HepG2 (cell line): Measurements from ENCODE around the gene ANTXR1.

ENCODE experiments used
- CBFB ChIP-seq: sonication (generic); formaldehyde crosslinking; IDR thresholded peaks from 2 replicates; pipeline ENCODE4 v1.4.0; 2020; ENCODE audit warnings: missing genetic modification reagents
- EZH2 ChIP-seq: conservative IDR thresholded peaks from 2 replicates; pipeline ENCODE4 v1.6.1; 2012; ENCODE audit warnings: mild to moderate bottlenecking, low read depth, low read length, moderate library complexity
- HHEX ChIP-seq: IDR thresholded peaks from 2 replicates; pipeline ENCODE4 v1.6.1; 2016; ENCODE audit warnings: control low read depth
- JUN ChIP-seq: sonication (generic); formaldehyde crosslinking; IDR thresholded peaks from 2 replicates; pipeline ENCODE4 v1.4.0; 2020; ENCODE audit warnings: mild to moderate bottlenecking, missing genetic modification reagents
- NR2C2 ChIP-seq: sonication (generic); formaldehyde crosslinking; IDR thresholded peaks from 2 replicates; pipeline ENCODE4 v1.4.0; 2020; ENCODE audit warnings: missing genetic modification reagents, mild to moderate bottlenecking, moderate library complexity, borderline replicate concordance
- PHF20 ChIP-seq: sonication (generic); formaldehyde crosslinking; IDR thresholded peaks from 2 replicates; pipeline ENCODE4 v1.5.0; 2020; ENCODE audit warnings: mild to moderate bottlenecking, missing genetic modification reagents
- POLR2A ChIP-seq, 2 experiments: IDR thresholded peaks; 2 replicates each; pipeline ENCODE4 v1.6.1; 2011; ENCODE audit warnings: low read depth in 2 of 2, low read length in 2 of 2, mild to moderate bottlenecking in 1 of 2, moderate library complexity in 1 of 2; ENCODE audit not compliant: insufficient read depth in 1 of 2
- RAD51 ChIP-seq: fragments of 450-650 bp; IDR thresholded peaks from 2 replicates; pipeline ENCODE4 v1.6.1; 2016; ENCODE audit warnings: borderline replicate concordance
- ZNF451 ChIP-seq: sonication (generic); formaldehyde crosslinking; IDR thresholded peaks from 2 replicates; pipeline ENCODE4 v1.5.0; 2020; ENCODE audit warnings: mild to moderate bottlenecking, missing genetic modification reagents
- TF ChIP-seq, protein P1 (sequence below): sonication (generic); formaldehyde crosslinking; IDR thresholded peaks from 2 replicates; pipeline ENCODE4 v1.4.0; 2020; ENCODE audit warnings: missing genetic modification reagents
- TF ChIP-seq, protein P2 (sequence below): sonication (generic); formaldehyde crosslinking; IDR thresholded peaks from 2 replicates; pipeline ENCODE4 v1.5.0; 2020; ENCODE audit warnings: missing genetic modification reagents, mild to moderate bottlenecking, borderline replicate concordance
- TF ChIP-seq, protein P3 (sequence below), 2 experiments: IDR thresholded peaks; 2 replicates each; pipeline ENCODE4 v1.6.1; 2011 to 2012; ENCODE audit warnings: low read length in 2 of 2, borderline replicate concordance in 1 of 2, low read depth in 1 of 2, mild to moderate bottlenecking in 1 of 2, moderate library complexity in 1 of 2
- TF ChIP-seq, protein P4 (sequence below): fragments of 450-650 bp; IDR thresholded peaks from 2 replicates; pipeline ENCODE4 v1.6.1; 2017

DNA sequence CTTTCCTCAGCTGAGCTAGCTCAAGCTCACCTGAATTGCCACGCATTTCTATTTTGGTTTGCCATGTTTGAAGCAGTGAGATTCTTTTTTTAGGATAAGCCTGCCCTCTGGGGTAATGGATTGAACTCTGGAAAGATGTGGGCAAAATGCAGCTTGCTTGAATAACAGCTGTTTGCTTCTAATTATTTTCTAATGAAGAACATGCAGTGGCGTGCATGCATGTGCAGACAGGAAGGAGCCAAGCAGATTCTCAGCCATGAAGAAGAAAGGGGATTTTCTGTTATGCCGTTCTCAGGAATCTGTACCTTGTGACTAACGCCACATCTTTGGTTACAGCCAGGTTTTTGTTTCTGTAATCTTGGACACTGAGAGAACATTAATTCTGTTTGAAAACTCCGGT lies 171.2 kb downstream of the ANTXR1 start:
- TF ChIP-seq POLR2A (IDR thresholded peaks at IDR 0.05; ENCODE audit: insufficient read depth in 1 of 2, low read depth in 2 of 2, low read length in 2 of 2) = no peak
- no peak for TF ChIP-seq EZH2
- TF ChIP-seq CBFB (CRISPR knock-in tag) = no peak
- no peak for TF ChIP-seq HHEX (CRISPR knock-in tag)
- TF ChIP-seq, protein P1, sequence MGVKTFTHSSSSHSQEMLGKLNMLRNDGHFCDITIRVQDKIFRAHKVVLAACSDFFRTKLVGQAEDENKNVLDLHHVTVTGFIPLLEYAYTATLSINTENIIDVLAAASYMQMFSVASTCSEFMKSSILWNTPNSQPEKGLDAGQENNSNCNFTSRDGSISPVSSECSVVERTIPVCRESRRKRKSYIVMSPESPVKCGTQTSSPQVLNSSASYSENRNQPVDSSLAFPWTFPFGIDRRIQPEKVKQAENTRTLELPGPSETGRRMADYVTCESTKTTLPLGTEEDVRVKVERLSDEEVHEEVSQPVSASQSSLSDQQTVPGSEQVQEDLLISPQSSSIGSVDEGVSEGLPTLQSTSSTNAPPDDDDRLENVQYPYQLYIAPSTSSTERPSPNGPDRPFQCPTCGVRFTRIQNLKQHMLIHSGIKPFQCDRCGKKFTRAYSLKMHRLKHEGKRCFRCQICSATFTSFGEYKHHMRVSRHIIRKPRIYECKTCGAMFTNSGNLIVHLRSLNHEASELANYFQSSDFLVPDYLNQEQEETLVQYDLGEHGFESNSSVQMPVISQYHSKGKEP = no peak
- TF ChIP-seq, protein P2, sequence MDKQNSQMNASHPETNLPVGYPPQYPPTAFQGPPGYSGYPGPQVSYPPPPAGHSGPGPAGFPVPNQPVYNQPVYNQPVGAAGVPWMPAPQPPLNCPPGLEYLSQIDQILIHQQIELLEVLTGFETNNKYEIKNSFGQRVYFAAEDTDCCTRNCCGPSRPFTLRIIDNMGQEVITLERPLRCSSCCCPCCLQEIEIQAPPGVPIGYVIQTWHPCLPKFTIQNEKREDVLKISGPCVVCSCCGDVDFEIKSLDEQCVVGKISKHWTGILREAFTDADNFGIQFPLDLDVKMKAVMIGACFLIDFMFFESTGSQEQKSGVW (CRISPR knock-in tag) = no peak
- TF ChIP-seq, protein P3, sequence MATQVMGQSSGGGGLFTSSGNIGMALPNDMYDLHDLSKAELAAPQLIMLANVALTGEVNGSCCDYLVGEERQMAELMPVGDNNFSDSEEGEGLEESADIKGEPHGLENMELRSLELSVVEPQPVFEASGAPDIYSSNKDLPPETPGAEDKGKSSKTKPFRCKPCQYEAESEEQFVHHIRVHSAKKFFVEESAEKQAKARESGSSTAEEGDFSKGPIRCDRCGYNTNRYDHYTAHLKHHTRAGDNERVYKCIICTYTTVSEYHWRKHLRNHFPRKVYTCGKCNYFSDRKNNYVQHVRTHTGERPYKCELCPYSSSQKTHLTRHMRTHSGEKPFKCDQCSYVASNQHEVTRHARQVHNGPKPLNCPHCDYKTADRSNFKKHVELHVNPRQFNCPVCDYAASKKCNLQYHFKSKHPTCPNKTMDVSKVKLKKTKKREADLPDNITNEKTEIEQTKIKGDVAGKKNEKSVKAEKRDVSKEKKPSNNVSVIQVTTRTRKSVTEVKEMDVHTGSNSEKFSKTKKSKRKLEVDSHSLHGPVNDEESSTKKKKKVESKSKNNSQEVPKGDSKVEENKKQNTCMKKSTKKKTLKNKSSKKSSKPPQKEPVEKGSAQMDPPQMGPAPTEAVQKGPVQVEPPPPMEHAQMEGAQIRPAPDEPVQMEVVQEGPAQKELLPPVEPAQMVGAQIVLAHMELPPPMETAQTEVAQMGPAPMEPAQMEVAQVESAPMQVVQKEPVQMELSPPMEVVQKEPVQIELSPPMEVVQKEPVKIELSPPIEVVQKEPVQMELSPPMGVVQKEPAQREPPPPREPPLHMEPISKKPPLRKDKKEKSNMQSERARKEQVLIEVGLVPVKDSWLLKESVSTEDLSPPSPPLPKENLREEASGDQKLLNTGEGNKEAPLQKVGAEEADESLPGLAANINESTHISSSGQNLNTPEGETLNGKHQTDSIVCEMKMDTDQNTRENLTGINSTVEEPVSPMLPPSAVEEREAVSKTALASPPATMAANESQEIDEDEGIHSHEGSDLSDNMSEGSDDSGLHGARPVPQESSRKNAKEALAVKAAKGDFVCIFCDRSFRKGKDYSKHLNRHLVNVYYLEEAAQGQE (IDR thresholded peaks at IDR 0.05; ENCODE audit: borderline replicate concordance in 1 of 2, low read depth in 1 of 2, low read length in 2 of 2) = no peak
- no peak for TF ChIP-seq PHF20 (CRISPR knock-in tag)
- no peak for TF ChIP-seq NR2C2 (CRISPR knock-in tag)
- no peak for TF ChIP-seq ZNF451 (CRISPR knock-in tag)
- TF ChIP-seq, protein P4, sequence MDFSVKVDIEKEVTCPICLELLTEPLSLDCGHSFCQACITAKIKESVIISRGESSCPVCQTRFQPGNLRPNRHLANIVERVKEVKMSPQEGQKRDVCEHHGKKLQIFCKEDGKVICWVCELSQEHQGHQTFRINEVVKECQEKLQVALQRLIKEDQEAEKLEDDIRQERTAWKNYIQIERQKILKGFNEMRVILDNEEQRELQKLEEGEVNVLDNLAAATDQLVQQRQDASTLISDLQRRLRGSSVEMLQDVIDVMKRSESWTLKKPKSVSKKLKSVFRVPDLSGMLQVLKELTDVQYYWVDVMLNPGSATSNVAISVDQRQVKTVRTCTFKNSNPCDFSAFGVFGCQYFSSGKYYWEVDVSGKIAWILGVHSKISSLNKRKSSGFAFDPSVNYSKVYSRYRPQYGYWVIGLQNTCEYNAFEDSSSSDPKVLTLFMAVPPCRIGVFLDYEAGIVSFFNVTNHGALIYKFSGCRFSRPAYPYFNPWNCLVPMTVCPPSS = no peak
- TF ChIP-seq JUN (CRISPR knock-in tag) = no peak
- TF ChIP-seq RAD51 = no peak
